Calu3 (cell line): ENCODE results near the gene PATE3. TPM values are rescaled to one million over a fixed set of nuclear protein-coding genes. Genes with fewer than 3 reads are reported as not detected.

Source experiments
- BruUV-seq: library from RNA; stranded (reverse); fragments of 400-500 nt; replicated peaks from 2 replicates; lab custom pipeline; 2021; lab: Mats Ljungman, UMichigan
- CTCF ChIA-PET: fragments of 300-600 bp; sonication (Branson Sonifier 250); formaldehyde crosslinking; loops from one replicate; lab custom pipeline; 2022; ENCODE audit warnings: antibody characterized with exemption; lab: Charles Lee
- DNase-seq: peaks from one replicate; pipeline ENCODE4 v3.0.0; 2022
- H3K27ac Mint-ChIP-seq: one replicate; pipeline ENCODE4 v1.8.0; 2022; ENCODE audit warnings: mixed read lengths; ENCODE audit not compliant: unreplicated experiment
- H3K27me3 Mint-ChIP-seq: one replicate; pipeline ENCODE4 v1.8.0; 2022; ENCODE audit warnings: mixed read lengths; ENCODE audit not compliant: unreplicated experiment
- H3K36me3 Mint-ChIP-seq: one replicate; pipeline ENCODE4 v1.8.0; 2022; ENCODE audit warnings: mild to moderate bottlenecking, moderate library complexity, mixed read lengths; ENCODE audit not compliant: insufficient read depth, unreplicated experiment
- H3K4me1 Mint-ChIP-seq: one replicate; pipeline ENCODE4 v1.8.0; 2022; ENCODE audit warnings: mild to moderate bottlenecking, low read depth, mixed read lengths; ENCODE audit not compliant: unreplicated experiment
- H3K4me3 Mint-ChIP-seq: one replicate; pipeline ENCODE4 v1.8.0; 2022; ENCODE audit warnings: mild to moderate bottlenecking, low read depth, moderate library complexity, mixed read lengths; ENCODE audit not compliant: unreplicated experiment
- H3K9me3 Mint-ChIP-seq: one replicate; pipeline ENCODE4 v1.8.0; 2022; ENCODE audit warnings: low read depth, mixed read lengths; ENCODE audit not compliant: unreplicated experiment
- CTCF ChIP-seq: fragments of 200-600 bp; IDR thresholded peaks from one replicate; pipeline ENCODE4 v1.8.0; 2022; ENCODE audit warnings: antibody characterized with exemption; ENCODE audit not compliant: unreplicated experiment
- intact Hi-C: fragments of 100-400 bp; cut with micrococcal nuclease; formaldehyde crosslinking; loops from one replicate; pipeline ENCODE4 v1.10.0; 2022; ENCODE audit not compliant: unreplicated experiment
- total RNA-seq: library from RNA; stranded (reverse); gene quantifications from 2 replicates; pipeline ENCODE4 v1.2.3, GENCODE V29; 2022

Gene PATE3
- total RNA-seq, 1 experiment from 2014 or later = not detected

GRCh38 chr11:125750629-125751028 lies 37.3 kb upstream of the PATE3 start:
- H3K9me3 Mint-ChIP-seq = no peaks in the 10 kb centered on the region
- no peaks in the 10 kb centered on the region for H3K36me3 Mint-ChIP-seq
- peaks cover 14% of the 10 kb centered on the region for H3K27me3 Mint-ChIP-seq
- TF ChIP-seq CTCF = no peak
- no peak for DNase-seq
- BruUV-seq = no TSS peak
- CTCF ChIA-PET = no interaction called here
- no peak overlapping the region for H3K4me3 Mint-ChIP-seq
- intact Hi-C loops = no loop called here
- H3K27ac Mint-ChIP-seq = no peak overlapping the region
- H3K4me1 Mint-ChIP-seq = no peaks in the 10 kb centered on the region

- TF ChIP-seq CTCF = no peak
- no peaks in the 10 kb centered on the region for H3K4me1 Mint-ChIP-seq
- H3K9me3 Mint-ChIP-seq = no peaks in the 10 kb centered on the region
- no peak overlapping the region for H3K4me3 Mint-ChIP-seq
- no peak overlapping the region for H3K27ac Mint-ChIP-seq
- no TSS peak for BruUV-seq
- H3K36me3 Mint-ChIP-seq = no peaks in the 10 kb centered on the region
- CTCF ChIA-PET = no interaction called here
- DNase-seq = no peak
- intact Hi-C loops = no loop called here
- peaks cover 30% of the 10 kb centered on the region for H3K27me3 Mint-ChIP-seq
Observed at GRCh38 chr11:125756050-125756449, 31.9 kb upstream of the PATE3 start.

- H3K36me3 Mint-ChIP-seq = no peaks in the 10 kb centered on the region
- no peaks in the 10 kb centered on the region for H3K4me1 Mint-ChIP-seq
- CTCF ChIA-PET = no interaction called here
Observed at GRCh38 chr11:125762445-125762844, 25.5 kb upstream of the PATE3 start.

GRCh38 chr11:125763483-125763882 lies 24.4 kb upstream of the PATE3 start:
- Mint-ChIP-seq H3K27me3 (peaks cover 59% of the 10 kb centered on the region), H3K27ac (no peak overlapping the region), H3K9me3 (no peaks in the 10 kb centered on the region), H3K4me3 (no peak overlapping the region), H3K4me1 (no peaks in the 10 kb centered on the region), H3K36me3 (no peaks in the 10 kb centered on the region)
- TF ChIP-seq CTCF = no peak
- no peak for DNase-seq
- no TSS peak for BruUV-seq
- CTCF ChIA-PET = no interaction called here
- intact Hi-C loops = no loop called here

More at GRCh38 chr11:125762445-125762844, 25.5 kb upstream of the PATE3 start:
- no peaks in the 10 kb centered on the region for H3K9me3 Mint-ChIP-seq
- no peak overlapping the region for H3K27ac Mint-ChIP-seq
- no peak overlapping the region for H3K4me3 Mint-ChIP-seq
- no peak for DNase-seq
- intact Hi-C loops = no loop called here
- peaks cover 55% of the 10 kb centered on the region for H3K27me3 Mint-ChIP-seq
- BruUV-seq = no TSS peak
- no peak for TF ChIP-seq CTCF

- no peaks in the 10 kb centered on the region for H3K9me3 Mint-ChIP-seq
Observed at GRCh38 chr11:125766251-125766650, 21.7 kb upstream of the PATE3 start.

More at GRCh38 chr11:125766251-125766650, 21.7 kb upstream of the PATE3 start:
- BruUV-seq = no TSS peak
- intact Hi-C loops = no loop called here
- no peak overlapping the region for H3K4me3 Mint-ChIP-seq
- CTCF ChIA-PET = no interaction called here
- no peaks in the 10 kb centered on the region for H3K36me3 Mint-ChIP-seq
- peaks cover 71% of the 10 kb centered on the region for H3K27me3 Mint-ChIP-seq
- H3K27ac Mint-ChIP-seq = no peak overlapping the region
- no peak for DNase-seq
- TF ChIP-seq CTCF = no peak
- no peaks in the 10 kb centered on the region for H3K4me1 Mint-ChIP-seq
